GM19467 (cell line): ENCODE data around the gene ACTN3.
"Not testable (repeated sequence)": the region's sequence is repeated elsewhere in the genome, so short reads cannot be mapped to it uniquely, and the experiment has no call there.

Experiments used
- ATAC-seq: cut with Tn5 transposase; IDR thresholded peaks from one replicate; pipeline ENCODE4 v1.9.1; 2021; ENCODE audit warnings: mild to moderate bottlenecking, moderate library complexity; ENCODE audit not compliant: unreplicated experiment

ACTN3 gene

DNA sequence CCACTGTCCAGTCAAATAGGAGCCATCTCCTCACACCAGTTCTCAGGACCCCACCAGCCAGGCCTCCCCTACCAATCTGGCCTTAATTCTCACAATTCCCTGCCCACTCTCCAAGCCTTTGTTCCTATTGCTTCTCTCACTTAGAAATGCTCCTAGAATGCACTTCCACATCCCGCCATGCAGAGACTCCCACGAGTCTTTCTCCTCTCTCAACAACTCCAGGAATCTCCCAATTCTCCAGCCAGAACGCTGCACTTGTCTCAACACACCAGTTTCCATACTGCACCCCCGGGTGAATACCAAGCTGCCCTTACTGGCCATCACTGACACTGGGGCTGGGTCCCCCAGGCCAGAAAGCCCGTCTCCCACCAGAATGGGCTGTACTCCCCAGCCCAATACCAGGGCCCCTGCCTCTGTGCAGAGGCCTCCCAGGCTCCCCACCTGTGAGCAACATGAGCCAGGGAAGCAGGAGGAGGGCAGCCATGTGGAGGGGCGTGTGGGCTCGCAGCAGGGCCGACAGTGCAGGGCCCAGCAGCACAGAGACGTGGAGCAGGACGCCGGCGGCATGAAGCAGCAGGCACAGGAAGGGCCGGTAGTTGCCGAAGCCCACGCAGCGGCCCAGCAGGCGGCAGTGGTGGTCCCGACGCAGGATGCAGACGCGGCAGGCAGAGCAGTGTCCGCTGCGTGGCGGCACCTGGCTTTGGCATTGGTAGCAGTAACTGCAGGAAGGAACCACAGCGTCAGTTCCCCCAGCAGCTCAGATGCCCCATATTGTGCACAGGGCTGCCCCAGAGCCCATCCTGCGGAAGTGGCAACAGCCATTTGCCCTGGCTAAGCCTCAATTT is 3.2 kb upstream of the ACTN3 start:
- ATAC-seq: no peak

DNA sequence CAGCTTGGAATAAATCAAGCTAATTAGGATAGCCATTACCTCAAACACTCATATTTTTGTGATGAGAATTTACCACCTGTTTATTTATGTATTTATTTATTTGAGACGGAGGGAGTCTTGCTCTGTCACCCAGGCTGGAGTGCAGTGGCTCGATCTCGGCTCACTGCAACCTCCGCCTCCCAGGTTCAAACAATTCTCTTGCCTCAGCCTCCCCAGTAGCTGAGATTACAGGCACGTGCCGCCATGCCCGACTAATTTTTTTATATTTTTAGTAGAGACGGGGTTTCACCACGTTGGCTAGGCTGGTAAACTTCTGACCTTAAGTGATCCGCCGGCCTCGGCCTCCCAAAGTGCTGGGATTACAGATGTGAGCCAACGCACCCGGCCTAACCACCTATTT is 1.8 kb upstream of the ACTN3 start:
- not testable (repeated sequence) for ATAC-seq

DNA sequence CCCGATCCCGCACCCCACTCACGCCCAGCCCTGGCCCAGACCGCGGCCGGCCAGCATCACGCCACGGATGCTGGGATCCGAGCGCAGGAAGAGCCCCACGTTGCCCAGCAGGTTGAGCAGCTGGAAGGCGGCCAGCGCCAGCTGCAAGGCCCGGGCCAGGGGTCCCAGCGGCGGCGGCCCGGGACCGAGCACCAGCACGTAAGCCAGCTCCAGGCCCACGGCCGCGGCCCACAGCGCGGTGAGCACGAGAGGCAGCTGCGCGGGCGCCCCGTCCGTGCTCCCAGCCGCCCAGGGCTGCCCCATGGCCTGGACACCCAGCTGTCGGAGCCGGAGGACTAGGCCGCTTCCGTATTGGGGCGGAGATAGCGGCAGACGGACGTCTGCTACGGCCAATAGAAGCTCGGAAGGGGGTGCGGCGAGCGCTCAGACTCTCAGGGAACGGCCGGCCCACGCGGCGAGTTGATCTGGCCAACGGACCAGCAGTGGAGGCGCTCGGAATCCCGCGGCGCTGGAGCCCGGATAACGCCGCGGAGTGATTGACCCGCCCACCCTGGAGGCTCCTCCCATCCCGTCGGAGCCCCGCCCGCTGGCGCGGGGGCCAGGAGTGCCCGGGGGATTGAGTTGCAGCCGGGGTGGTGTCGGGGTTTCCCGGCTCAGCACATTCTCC is 869 bp upstream of the ACTN3 start, which contains the start of gene ZDHHC24:
TSS of gene ZDHHC24 (minus strand) at position 348 of the 667 bp plus-strand sequence. CDS start at position 303, 45 bp downstream.
- peak; percentile 78 for ATAC-seq

DNA sequence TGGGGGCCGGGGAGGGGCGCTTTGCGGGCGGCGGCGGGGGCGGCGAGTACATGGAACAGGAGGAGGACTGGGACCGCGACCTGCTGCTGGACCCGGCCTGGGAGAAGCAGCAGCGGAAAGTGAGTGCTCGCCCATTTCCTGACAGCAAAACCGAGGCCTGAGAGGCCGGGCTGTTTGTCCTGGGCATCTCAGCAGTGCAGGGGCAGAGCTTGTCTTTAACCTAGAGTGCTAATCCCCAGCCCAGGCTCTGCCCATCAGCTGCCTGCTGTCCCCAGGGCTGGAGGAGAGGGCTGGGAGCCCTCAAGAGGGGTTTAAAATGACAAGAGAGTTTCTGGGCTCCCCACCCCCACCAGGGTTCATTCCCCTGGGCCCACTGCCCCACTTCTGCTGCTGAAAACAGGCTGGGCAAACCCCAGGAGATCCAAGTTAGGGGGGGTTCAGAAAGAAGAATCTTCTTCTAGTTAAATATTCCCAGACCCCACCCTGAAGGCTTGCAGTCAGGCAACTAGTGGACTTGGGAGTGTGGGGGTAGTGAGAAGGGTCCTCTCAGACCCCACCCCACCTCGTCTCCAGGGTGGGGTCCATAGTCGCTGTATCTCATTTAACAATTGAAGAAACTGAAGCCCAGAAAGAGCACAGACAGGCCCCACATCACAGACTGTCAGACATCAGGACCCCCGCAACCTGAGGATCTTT is 411 bp downstream of the ACTN3 start:
- ATAC-seq: no peak

DNA sequence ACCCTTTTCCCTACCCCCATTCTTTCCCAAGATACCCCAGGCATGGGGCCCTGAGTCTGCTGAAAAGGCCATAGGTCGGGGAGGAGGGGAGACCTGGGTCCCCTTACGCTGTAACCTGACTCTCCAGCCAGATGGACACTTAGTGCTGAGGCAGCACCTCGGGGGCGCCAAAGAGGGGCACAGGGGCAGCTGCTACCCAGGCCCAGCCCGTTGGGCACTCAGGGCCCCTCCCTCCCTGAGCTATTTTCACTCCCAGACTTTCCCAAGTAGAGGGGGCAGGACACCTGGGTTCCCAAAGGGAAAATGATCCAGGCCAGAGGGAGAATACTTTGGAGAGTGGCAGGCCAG is 933 bp downstream of the ACTN3 start:
- no peak for ATAC-seq

DNA sequence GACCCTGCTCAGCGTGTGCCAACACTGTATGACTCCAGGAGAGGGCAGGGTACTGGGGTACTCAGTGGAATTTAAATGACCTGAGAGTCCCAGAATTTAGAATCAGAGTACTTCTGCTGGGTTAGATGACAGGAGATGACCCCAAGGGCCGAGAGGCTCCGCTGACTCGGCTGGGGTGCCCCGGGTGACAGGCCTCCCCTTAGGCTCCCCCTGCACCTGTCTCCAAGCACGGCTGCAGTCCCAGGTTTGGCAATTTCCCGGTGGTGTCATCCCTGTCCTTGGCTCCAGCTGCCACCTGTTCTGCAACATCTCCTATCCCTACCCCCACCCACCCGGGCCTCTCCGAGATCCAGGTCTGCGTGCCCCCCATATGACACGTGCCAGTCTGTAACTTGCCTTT is 1.3 kb downstream of the ACTN3 start:
- ATAC-seq: no peak

DNA sequence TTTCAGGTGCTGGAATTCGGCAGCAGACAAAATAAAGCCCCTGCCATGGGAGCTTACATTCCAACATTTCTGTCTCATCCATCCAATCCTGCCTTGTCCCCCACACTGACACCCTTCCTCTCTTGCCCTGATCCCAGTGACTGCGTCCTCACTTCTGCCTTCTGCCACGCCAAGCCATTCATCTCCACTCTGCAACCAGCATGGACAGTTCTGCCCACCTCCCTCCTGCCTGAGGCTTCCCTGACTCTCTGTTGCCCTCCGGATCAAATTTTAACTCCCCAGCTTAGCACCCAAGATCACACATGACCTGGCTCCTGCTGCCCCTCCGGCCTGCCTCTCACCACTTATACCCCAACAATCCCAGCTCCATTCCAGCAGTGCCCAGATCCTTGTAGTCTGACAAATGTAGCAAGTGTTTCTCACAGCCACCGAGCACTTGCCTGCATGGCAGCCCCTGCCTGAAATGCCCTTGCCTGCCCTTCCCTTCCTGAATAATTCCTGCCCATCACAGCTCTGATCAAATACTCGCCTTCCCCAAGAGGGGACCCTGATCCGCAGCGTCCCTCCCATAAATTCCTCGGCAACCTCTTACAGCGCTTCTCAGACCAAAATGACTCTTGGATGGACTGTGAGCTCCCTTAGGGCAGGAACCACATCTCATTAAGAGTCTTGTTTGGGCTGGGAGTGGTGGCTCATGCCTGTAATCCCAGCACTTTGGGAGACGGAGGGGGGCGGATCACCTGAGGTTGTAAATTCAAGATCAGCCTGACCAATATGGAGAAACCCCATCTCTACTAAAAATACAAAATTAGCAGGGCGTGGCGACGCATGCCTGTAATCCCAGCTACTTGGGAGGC is 2.3 kb downstream of the ACTN3 start:
- ATAC-seq: no peak

DNA sequence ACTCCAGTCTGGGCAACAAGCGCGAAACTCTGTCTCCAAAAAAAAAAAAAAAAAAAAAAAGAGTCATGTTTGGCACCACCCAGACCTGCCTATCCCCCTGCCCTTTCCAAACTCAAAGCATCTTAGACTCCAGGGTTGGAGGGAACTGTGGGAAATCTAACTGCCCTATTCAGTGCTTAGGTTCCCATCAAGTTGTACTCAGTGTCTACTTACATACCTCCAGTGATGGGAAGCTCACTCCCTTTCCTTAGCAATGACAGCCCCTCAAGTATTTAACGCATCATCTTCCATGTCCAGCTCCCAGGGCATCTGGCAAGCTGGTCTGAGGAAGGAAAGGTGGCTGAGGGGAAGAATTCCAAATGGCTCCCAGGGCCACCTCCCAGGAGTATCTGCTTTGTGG is 3.0 kb downstream of the ACTN3 start:
- no peak for ATAC-seq

DNA sequence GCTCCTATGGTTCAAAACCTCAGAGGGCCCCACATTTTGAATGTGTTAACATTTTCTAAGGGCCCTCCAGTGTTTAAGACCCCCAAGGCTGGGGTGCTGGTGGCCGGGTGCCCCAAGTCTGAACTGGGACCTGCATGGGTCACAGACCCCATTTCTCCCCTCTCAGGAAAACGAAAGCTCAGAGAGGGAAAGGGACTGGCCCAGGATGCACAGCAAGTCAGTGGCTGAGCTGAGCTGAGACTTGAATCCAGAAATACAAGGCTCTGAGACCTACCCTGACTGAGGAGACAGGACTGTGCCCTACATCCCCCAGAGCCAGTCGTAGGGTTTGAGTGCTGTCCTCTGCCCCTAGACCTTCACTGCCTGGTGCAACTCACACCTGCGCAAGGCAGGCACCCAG is 4.2 kb downstream of the ACTN3 start:
- ATAC-seq: no peak

DNA sequence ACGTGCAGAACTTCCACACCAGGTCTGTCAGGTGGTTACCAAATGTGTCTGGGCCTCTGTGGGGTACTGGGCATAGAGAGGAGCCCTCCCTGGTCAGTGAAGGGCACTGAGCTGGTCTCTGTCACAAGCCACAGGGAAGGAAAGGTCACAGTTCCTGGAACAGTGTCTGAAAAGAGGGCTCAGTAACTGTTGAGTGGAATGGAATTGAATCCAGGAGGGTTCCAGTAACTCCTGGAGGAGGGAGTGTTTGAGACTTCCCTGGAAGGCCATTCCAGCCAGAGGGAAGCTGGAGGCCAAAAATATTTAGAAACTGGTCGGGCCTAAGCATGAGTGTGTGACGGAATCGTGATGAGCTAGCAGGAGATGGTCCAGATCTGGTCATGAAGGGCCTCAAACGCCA is 7.9 kb downstream of the ACTN3 start:
- ATAC-seq: no peak

DNA sequence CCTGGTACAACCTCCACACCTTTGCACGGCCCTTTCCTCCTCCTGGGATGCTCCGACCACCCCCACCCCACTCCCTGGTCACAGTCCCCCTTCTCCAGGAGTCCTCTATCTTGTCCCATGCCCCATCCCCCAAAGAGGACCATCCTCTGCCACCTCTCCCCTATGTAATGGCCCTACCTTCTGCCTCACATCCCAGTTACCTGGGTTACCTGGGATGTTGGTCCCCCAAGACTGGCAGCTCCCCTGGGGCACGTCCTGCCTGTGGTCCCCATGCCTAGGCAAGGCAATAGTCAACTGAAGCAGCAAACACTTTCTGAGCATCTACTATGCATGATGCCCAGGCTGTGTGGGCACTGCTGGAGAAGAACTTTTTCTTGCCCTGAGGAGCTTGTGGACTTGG is 8.7 kb downstream of the ACTN3 start:
- ATAC-seq: no peak

DNA sequence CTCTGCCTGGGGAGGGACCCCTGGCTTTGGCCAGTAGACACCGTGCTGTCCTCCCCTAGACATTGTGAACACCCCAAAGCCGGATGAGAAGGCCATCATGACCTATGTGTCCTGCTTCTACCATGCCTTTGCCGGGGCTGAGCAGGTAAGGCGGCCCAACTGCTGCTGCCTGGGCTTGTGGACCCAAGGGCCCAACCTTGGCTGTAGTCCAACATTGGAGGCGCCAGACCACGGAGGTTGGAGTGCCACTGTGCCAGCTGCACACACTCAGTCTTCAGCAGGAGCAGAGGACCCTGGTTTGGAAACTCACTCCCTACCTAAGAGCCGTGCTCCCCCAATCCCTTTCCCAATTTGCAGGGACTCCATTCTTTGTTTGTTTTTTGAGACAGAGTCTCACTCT is 9.4 kb downstream of the ACTN3 start:
- no peak for ATAC-seq

DNA sequence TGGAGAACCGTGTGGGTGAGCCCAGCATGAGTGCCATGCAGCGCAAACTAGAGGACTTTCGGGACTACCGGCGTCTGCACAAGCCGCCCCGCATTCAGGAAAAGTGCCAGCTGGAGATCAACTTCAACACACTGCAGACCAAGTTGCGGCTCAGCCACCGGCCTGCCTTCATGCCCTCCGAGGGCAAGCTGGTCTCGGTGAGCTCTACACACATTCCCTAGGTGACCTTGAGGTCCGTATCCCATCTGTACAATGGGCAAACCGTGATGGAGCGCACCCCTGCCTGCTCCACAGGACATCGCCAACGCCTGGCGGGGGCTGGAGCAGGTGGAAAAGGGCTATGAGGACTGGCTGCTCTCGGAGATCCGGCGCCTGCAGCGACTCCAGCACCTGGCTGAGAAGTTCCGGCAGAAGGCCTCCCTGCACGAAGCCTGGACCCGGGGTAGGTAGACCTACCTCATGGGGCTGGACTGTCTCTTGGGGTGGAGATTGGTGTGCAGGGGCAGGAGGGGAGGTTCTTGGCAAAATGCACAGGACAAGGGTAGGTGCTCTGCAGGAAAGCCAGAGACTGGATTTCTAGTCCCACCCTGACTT is 11.1 kb downstream of the ACTN3 start:
- ATAC-seq: no peak

DNA sequence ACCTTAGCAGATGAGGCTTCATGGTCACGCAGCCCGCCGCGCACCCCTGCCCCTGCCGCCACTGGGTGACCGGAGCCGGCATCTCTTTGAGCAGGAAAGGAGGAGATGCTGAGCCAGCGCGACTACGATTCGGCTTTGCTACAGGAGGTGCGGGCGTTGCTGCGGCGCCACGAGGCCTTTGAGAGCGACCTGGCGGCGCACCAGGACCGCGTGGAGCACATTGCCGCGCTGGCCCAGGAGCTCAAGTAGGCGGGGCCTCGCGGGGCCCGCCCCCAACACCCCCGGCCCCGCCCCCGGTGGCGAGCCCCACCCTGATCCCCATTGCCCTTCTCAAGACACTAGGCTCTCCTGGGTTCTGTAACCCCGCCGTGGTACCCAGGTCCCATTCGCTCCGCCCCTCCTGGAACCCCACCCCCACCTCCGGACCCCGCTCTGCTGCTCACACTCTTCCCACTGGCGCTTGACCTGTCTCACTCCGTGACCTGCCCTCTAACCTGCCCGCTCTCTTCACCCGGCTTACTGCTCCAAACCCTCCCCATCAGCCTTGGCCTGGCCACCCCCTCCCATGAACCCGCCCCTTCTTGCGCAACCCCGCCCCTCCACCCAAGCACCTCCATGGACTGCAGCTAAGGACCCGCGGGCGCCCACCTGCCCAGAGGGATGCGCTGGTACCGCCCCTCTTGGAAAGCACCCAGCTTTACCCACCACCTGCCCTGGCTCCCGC is 12.6 kb downstream of the ACTN3 start:
- no peak for ATAC-seq

DNA sequence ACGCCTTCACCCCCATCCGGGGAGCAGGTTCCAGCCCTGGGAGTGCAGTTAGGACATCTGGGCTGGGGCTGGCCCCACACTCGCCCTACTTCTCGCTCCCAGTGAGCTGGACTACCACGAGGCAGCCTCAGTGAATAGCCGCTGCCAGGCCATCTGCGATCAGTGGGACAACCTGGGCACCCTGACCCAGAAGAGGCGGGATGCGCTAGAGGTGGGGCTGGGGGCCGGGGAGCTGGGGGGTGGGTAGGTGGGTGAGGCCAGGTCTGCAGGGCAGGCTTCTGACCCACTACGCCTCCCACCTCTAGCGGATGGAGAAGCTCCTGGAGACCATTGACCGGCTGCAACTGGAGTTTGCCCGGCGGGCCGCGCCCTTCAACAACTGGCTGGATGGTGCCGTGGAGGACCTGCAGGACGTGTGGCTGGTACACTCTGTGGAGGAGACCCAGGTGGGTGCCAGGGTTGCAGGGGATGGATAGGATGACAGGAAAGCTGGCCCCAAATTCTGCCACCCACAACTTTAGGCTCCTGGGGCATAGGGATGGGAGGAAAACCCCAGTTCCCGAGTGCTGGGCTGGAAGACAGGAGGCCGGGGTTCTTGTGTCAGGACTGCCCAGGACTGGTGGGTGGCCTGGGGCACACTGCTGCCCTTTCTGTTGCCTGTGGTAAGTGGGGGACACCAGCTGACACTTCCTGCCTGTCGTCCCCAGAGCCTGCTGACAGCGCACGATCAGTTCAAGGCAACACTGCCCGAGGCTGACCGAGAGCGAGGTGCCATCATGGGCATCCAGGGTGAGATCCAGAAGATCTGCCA is 13.4 kb downstream of the ACTN3 start:
- ATAC-seq: no peak

DNA sequence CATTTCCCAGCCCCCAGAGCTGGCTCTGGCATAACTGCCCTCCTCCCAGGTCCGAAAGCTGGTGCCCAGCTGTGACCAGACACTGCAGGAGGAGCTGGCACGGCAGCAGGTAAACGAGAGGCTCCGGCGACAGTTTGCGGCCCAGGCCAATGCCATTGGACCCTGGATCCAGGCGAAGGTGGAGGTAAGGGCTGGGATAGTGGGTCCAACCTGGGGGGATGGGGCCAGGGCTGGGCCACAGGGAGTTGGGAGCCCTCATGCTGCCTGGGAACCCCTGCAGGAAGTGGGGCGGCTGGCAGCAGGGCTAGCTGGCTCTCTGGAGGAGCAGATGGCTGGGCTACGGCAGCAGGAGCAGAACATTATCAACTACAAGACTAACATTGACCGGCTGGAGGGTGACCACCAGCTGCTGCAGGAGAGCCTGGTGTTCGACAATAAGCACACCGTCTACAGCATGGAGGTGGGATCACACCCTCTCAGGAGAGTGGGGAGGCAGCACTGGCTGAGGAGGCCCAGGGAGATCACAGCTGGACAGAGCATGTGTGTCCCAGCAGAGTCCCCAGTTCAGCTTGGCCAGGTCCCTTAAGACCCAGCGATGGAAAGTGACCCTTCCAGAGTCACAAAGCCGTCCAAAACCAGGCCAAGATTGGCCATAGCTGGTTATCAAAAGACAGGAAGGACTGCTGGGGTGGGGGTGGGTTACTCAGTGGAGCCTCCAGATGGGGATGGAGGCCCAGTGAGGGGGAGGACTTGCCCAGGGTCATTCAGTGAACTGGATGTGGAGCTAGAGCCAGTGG is 14.7 kb downstream of the ACTN3 start:
- ATAC-seq: no peak

DNA sequence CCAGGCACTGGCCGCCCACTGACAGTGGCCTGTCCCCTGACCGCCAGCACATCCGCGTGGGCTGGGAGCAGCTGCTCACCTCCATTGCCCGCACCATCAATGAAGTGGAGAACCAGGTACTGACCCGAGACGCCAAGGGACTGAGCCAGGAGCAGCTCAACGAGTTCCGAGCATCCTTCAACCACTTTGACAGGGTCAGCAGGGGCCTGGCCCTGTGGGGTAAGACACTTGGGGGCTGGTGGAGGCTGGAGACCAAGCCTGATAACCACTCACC is 15.2 kb downstream of the ACTN3 start:
- ATAC-seq: no peak

DNA sequence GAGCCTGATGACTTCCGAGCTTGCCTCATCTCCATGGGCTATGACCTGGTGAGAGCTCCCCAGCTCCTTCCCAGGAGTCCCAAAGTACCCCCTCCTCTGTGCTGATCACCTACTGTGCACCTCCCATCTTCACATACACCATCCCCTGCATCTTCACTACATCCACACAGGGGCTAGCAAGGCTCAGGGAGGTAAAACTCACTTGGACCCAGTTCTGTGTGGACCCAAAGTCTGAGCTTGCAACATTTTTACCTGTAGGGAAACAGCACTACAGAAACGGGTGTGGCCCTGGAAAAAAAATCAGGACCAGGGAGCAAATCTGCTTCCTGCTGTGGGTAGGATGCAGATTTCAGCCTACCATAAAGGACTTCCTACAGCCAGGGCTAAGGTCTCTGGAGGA is 15.6 kb downstream of the ACTN3 start:
- no peak for ATAC-seq
